IPS-18c (cell line): Measurements from ENCODE around the gene TP53TG5.
"Not testable (repeated sequence)": the region's sequence is repeated elsewhere in the genome, so short reads cannot be mapped to it uniquely, and the experiment has no call there.

ENCODE experiments used
- H3K4me3 ChIP-seq: 2 replicates; pipeline ENCODE4 v1.7.0; 2013; ENCODE audit warnings: low read depth, mild to moderate bottlenecking, low read length, moderate library complexity; ENCODE audit not compliant: insufficient read depth
- H3K9me3 ChIP-seq: one replicate; pipeline ENCODE4 v1.6.1; 2013; ENCODE audit warnings: mild to moderate bottlenecking, low read length, moderate library complexity; ENCODE audit not compliant: control insufficient read depth, insufficient read depth

TP53TG5 gene

DNA sequence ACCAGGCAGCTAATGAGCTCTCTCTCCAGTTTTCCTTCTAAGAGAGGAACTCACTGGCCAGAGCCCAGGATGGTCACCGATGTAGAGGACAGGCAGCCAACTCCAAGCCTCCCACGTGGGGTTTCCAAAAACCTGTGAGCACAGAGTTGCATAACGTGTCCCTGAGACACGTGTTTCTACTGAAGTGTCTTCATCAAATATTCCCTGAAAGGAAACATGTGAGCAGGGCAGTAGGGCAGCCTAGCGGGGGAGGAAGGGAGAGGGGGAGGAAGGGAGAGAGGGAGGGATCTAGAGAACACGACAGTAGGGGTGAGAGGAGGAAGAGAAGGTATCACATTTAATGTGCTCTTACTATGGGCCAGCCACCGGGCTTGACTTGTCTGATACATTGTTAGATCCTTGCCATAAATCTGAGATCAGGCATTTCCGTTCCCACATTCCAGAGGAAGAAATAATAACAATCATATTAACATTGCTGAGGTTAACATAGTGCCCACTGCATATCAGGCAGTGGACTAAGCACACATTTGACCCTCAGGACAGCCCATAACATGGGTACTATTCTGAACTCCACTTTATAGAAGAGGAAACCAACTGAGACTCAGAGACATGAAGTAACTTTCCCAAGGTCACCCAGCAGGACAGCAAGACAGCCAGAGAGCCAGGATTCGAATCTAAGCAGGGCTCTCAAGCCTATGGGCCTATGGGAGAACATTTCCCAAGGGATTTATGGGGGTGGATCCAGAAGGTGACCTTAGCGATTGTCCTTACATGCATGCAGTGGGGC, 19.6 kb downstream of the TP53TG5 start:
- Histone ChIP-seq H3K4me3 (no peak overlapping the region; the same call in 1 of the 2 replicates), H3K9me3 (no peaks in the 10 kb centered on the region)

- no peak overlapping the region for H3K4me3 ChIP-seq
- H3K9me3 ChIP-seq: no peaks in the 10 kb centered on the region
Observed at GRCh38 chr20:45355209-45356084, 22.7 kb downstream of the TP53TG5 start.

DNA sequence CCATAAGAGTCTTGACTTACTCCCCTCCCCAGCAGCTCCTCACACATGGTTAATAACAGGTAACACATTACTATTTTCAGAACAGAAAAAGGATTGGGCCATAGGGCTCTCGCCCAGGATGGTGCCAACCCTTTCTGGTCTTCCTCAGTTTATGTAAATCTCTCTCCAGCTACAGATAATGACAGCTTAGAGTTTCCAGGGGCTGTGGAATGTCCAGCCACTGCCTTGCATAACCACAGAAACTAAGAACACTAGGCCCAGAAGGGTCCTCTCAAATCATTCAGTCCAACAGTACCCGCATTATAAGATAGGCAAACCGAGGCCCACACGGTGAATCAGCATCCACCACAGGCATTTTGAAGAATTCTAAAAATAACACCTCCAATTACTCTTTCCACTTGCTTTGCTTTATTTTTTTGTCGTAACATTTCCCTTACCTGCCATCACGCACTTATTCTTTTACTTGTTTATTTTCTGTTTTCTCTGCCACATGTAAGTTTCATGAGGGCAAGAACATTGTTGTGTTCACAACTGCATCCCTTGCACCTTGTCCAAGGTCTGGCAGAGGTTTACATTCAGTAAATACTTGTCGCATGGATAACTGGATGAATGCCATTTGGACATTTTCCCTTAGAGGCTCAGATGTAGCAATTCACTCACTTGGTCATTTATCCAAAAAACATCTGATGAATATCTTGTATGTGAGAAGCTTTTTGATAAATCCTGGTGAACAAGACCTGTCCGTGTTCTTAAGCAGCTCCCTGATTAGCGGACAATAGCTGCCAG, 23.5 kb downstream of the TP53TG5 start:
- no peaks in the 10 kb centered on the region for H3K9me3 ChIP-seq
- H3K4me3 ChIP-seq: no peak overlapping the region

DNA sequence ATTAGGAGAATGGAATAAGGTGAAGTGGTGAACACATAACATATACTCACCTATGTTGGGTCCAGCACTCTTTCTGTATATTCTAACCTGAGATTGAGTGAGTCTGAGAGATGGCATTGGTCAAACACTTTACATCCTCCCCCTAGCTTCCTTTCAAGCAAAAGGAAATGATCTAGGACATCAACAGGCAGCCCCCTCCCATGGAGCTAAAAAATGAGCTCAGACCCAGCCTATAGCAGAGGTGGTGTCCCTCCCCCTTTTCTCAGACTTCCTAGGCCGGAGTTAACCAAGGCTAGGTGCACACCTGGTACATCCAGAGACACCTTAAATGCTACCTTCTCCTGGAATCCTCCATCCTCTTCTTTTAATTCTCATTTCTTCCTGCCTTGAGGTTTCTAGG, 24.4 kb downstream of the TP53TG5 start:
- Histone ChIP-seq H3K4me3 (no peak overlapping the region), H3K9me3 (no peaks in the 10 kb centered on the region)

DNA sequence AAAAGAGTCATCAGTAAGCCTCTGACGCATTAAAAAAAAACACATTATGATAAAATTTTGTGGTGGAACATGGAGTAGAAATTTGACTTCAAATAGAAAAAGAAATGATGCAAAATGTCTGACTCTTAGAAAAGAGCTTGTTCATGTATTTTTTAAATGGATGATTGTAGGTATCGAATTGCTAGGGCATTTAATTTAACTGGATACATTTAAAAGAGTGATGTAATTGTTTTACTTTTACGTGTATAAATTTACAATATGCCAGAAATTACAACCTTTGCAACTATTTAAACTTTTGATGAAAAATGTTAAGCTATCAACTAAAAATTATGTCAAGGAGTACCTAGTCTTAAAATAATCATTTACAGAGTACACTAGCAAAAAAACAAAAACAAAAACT, 25.4 kb downstream of the TP53TG5 start:
- no peaks in the 10 kb centered on the region for H3K9me3 ChIP-seq
- no peak overlapping the region for H3K4me3 ChIP-seq

DNA sequence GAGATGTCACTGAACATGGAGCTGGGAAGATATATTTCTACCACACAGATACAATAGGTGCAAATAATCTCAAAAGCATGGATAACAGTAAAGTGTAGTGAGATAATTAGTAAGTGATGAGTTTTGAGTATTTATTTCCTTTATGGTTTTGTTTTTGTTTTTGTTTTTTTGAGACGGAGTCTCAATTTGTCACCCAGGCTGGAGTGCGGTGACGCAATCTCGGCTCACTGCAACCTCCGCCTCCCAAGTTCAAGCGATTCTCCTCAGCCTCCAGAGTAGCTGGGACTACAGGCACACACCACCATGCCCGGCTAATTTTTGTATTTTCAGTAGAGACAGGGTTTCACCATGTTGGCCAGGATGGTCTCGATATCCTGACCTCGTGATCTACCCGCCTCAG, 27.3 kb downstream of the TP53TG5 start:
- not testable (repeated sequence) for H3K4me3 ChIP-seq, H3K9me3 ChIP-seq

DNA sequence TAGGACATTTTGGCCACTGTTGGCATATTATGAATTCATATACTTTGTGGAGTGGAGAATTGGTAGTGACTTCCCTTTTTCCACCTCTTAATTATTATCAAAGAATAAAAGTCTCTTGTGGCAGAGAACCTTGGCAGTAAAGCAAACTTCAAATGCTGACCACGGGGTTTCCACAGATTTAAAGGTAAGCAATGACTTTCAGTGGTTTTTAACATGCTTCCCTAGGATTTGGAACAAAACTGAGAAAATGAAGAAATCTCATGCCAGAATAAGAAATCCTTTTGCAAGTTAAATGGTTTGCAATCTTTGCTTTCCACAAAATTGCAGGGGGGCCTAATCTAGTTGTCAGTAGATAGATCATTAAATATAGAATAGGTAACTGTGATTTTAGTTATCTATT, 27.9 kb downstream of the TP53TG5 start:
- no peak overlapping the region for H3K4me3 ChIP-seq

GRCh38 chr20:45347936-45348778, 30.0 kb downstream of the TP53TG5 start, which contains the start of gene SDC4:
Gene SDC4, minus strand, starts transcription at chr20:45348424. Its CDS starts 40 bp downstream, at chr20:45348384.
- Histone ChIP-seq H3K4me3 (peak within 1 kb of the TSS; percentile 78), H3K9me3 (no peaks in the 10 kb centered on the region)

More for the DNA sequence above, 27.9 kb downstream of the TP53TG5 start:
- H3K9me3 ChIP-seq: no peaks in the 10 kb centered on the region

DNA sequence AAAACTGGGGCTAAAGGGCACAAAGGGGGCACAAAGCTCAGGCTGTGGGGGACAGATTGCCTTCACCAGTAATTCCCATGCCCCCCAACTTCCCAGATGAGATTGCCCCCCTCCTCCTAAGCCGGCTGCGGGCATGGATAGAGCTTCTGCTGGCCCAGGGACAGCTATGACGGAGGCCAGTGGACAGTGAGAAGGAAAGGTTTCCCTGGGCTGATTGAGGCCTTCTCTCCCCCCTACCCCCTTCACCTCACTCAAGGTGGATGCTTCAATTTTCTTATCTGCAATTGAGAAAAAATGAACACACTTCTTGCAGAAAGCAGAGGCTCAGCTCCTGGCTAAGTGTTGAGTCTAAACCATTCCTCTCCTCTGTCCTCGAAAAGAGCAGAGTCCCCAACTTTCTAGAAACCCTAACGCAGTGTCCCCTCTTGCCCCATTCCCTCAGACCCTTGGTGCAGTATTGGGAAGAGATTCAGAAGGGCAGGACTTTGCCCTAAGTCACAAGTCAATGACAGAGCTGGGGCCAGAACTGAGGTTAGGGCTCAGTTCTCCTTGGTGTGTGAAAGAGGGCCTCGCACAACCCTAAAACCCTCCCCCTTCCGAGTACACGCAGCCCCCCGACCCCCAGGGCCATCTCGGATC, 30.7 kb downstream of the TP53TG5 start:
- Histone ChIP-seq H3K4me3 (peak overlapping the region; percentile 78), H3K9me3 (no peaks in the 10 kb centered on the region)

DNA sequence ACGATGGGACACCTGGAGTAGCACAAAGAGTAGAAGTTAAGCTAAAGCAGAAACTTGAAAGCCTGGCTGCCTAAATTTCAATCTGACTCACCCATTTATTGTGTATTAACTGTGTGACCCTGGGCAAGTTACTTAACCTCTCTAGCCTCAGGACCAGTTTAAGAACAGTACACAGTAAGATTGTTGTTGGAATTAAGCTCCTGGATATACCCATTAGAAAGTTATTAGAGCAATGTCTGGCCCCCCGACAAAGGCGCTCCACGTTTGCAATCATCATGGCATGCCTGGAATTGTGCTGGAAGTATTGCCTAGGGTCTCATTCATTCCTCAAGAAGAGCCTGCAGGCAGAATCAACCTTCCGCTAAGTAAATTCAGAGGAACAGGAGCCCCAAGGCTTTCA, 31.3 kb downstream of the TP53TG5 start:
- peak overlapping the region; percentile 78; the same call in 1 of the 2 replicates for H3K4me3 ChIP-seq
- H3K9me3 ChIP-seq: no peaks in the 10 kb centered on the region

- Histone ChIP-seq H3K4me3 (no peak overlapping the region; the same call in 1 of the 2 replicates), H3K9me3 (no peaks in the 10 kb centered on the region)
Observed at GRCh38 chr20:45346291-45346718, 31.8 kb downstream of the TP53TG5 start.

GRCh38 chr20:45345104-45345936, 32.8 kb downstream of the TP53TG5 start:
- no peaks in the 10 kb centered on the region for H3K9me3 ChIP-seq
- H3K4me3 ChIP-seq: peak overlapping the region; percentile 28

GRCh38 chr20:45344168-45344860, 33.8 kb downstream of the TP53TG5 start:
- H3K4me3 ChIP-seq: peak overlapping the region; percentile 40

GRCh38 chr20:45343532-45344167, 34.5 kb downstream of the TP53TG5 start:
- Histone ChIP-seq H3K9me3 (no peaks in the 10 kb centered on the region), H3K4me3 (0 out of 2 replicates have a peak overlapping the region, but pooled peaks have one; percentile 40)

More at GRCh38 chr20:45344168-45344860, 33.8 kb downstream of the TP53TG5 start:
- H3K9me3 ChIP-seq: no peaks in the 10 kb centered on the region
